Hepatocyte (in vitro differentiated cells): ENCODE measurements around the gene APBB3. TPM values are rescaled to one million over a fixed set of nuclear protein-coding genes. Genes with fewer than 3 reads are reported as not detected.

ENCODE experiments used
- DNase-seq: peaks from one replicate; pipeline ENCODE4 v3.0.0-alpha.2; 2016; ENCODE audit warnings: low spot score
- H2AFZ ChIP-seq: fragments of 200-600 bp; sonication (generic); 2 replicates; pipeline ENCODE4 v1.6.0; 2016; ENCODE audit warnings: antibody characterized with exemption, mild to moderate bottlenecking
- H3K27ac ChIP-seq: fragments of 200-600 bp; sonication (generic); 2 replicates; pipeline ENCODE4 v1.5.1; 2016; ENCODE audit warnings: mild to moderate bottlenecking
- H3K27me3 ChIP-seq: fragments of 200-600 bp; sonication (generic); 2 replicates; pipeline ENCODE4 v1.6.1; 2016
- H3K36me3 ChIP-seq: fragments of 200-600 bp; sonication (generic); replicated peaks from 2 replicates; pipeline ENCODE4 v1.5.1; 2016; ENCODE audit warnings: low read depth; ENCODE audit not compliant: insufficient read depth
- H3K4me1 ChIP-seq: fragments of 200-600 bp; sonication (generic); 2 replicates; pipeline ENCODE4 v1.5.1; 2016; ENCODE audit warnings: mild to moderate bottlenecking, moderate library complexity; ENCODE audit not compliant: insufficient read depth
- H3K4me2 ChIP-seq: fragments of 200-600 bp; sonication (generic); 2 replicates; pipeline ENCODE4 v1.6.0; 2016
- H3K4me3 ChIP-seq: fragments of 200-600 bp; sonication (generic); 2 replicates; pipeline ENCODE4 v1.5.1; 2016; ENCODE audit warnings: mild to moderate bottlenecking
- H3K79me2 ChIP-seq: fragments of 200-600 bp; sonication (generic); 2 replicates; pipeline ENCODE4 v1.6.0; 2017; ENCODE audit warnings: mild to moderate bottlenecking
- H3K9me2 ChIP-seq: fragments of 200-600 bp; sonication (generic); replicated peaks from 2 replicates; pipeline ENCODE4 v1.6.0; 2017; ENCODE audit warnings: mild to moderate bottlenecking; ENCODE audit not compliant: insufficient read depth
- H3K9me3 ChIP-seq: fragments of 200-600 bp; sonication (generic); 2 replicates; pipeline ENCODE4 v1.5.1; 2016; ENCODE audit warnings: low read depth, mild to moderate bottlenecking
- H4K20me1 ChIP-seq: fragments of 200-600 bp; sonication (generic); 2 replicates; pipeline ENCODE4 v1.6.0; 2016; ENCODE audit warnings: mild to moderate bottlenecking; ENCODE audit not compliant: insufficient read depth, poor library complexity, severe bottlenecking
- CTCF ChIP-seq: fragments of 200-600 bp; sonication (generic); IDR thresholded peaks from 2 replicates; pipeline ENCODE4 v1.5.1; 2016; ENCODE audit warnings: antibody characterized with exemption, mild to moderate bottlenecking; ENCODE audit not compliant: poor library complexity
- EZH2 ChIP-seq: fragments of 200-600 bp; sonication (generic); IDR thresholded peaks from 2 replicates; pipeline ENCODE4 v1.6.1; 2016; ENCODE audit warnings: antibody characterized with exemption, mild to moderate bottlenecking, borderline replicate concordance
- EZH2phosphoT487 ChIP-seq: fragments of 200-600 bp; sonication (generic); IDR thresholded peaks from one replicate; pipeline ENCODE4 v1.6.1; 2018; ENCODE audit warnings: antibody characterized with exemption, mild to moderate bottlenecking, low read depth, moderate library complexity; ENCODE audit not compliant: unreplicated experiment, severe bottlenecking
- WGBS: methylation state at CpG from one replicate; pipeline ENCODE4 v1.1.6; 2016; ENCODE audit warnings: low lambda C conversion rate; ENCODE audit errors: missing lambda C conversion rate; 5-methylcytosine and 5-hydroxymethylcytosine counted together
- polyA plus RNA-seq: library from polyadenylated mRNA; unstranded; fragments of >200 nt; fragmentation: Nextera tagmentation; extraction: Ambion mirVana; gene quantifications from 2 replicates; pipeline ENCODE4 v1.2.1, GENCODE V29; 2016
- total RNA-seq: library from RNA; depleted of rRNA; stranded (reverse); fragments of >200 nt; gene quantifications from 2 replicates; pipeline ENCODE4 v1.2.3, GENCODE V29; 2014

Gene APBB3
- total and polyA plus RNA-seq, 2 experiments from 2014 or later: 19.5 to 41.5 TPM

GRCh38 chr5:140563596-140563995, 802 bp downstream of the APBB3 start:
- DNase-seq: no peak
- TF ChIP-seq CTCF (no peak), EZH2phosphoT487 (no peak), EZH2 (no peak)
- Histone ChIP-seq H3K79me2 (peaks cover 31% of the 10 kb centered on the region), H3K36me3 (no peaks in the 10 kb centered on the region), H3K27ac (peak overlapping the region; percentile 93), H3K4me3 (peak overlapping the region; percentile 27), H3K4me1 (peaks cover 9% of the 10 kb centered on the region), H3K9me3 (no peaks in the 10 kb centered on the region), H3K4me2 (peak overlapping the region; percentile 85), H3K9me2 (no peaks in the 10 kb centered on the region), H4K20me1 (no peaks in the 10 kb centered on the region), H2AFZ (peak overlapping the region; percentile 58), H3K27me3 (no peaks in the 10 kb centered on the region)
- WGBS: 85% methylated on average over 8 of the region's 8 CpGs

GRCh38 chr5:140561753-140562523, 2.5 kb downstream of the APBB3 start:
- no peak overlapping the region for H2AFZ ChIP-seq
- H3K9me3 ChIP-seq: no peaks in the 10 kb centered on the region
- 95% methylated on average over 10 of the region's 10 CpGs for WGBS
- no peaks in the 10 kb centered on the region for H4K20me1 ChIP-seq
- TF ChIP-seq EZH2 (no peak), CTCF (no peak), EZH2phosphoT487 (no peak)
- H3K4me1 ChIP-seq: peaks cover 14% of the 10 kb centered on the region
- no peaks in the 10 kb centered on the region for H3K36me3 ChIP-seq
- peaks cover 33% of the 10 kb centered on the region for H3K79me2 ChIP-seq
- no peak overlapping the region for H3K27ac ChIP-seq
- H3K4me2 ChIP-seq: no peak overlapping the region
- H3K4me3 ChIP-seq: no peak overlapping the region
- no peaks in the 10 kb centered on the region for H3K9me2 ChIP-seq
- no peaks in the 10 kb centered on the region for H3K27me3 ChIP-seq
- DNase-seq: no peak

- Histone ChIP-seq H3K9me2 (no peaks in the 10 kb centered on the region), H3K36me3 (no peaks in the 10 kb centered on the region), H2AFZ (no peak overlapping the region), H3K27me3 (no peaks in the 10 kb centered on the region), H3K4me2 (no peak overlapping the region), H3K4me1 (peaks cover 13% of the 10 kb centered on the region), H4K20me1 (no peaks in the 10 kb centered on the region), H3K27ac (no peak overlapping the region), H3K9me3 (no peaks in the 10 kb centered on the region), H3K4me3 (no peak overlapping the region), H3K79me2 (peaks cover 33% of the 10 kb centered on the region)
- DNase-seq: no peak
- no peak for TF ChIP-seq CTCF
- TF ChIP-seq EZH2: no peak
- no peak for TF ChIP-seq EZH2phosphoT487
- 93% methylated on average over 10 of the region's 10 CpGs for WGBS
Measured at GRCh38 chr5:140560227-140560626, 4.2 kb downstream of the APBB3 start.
